ENCODE measurements around the gene TRIP13. TPM values are rescaled to one million over a fixed set of nuclear protein-coding genes. Genes with fewer than 3 reads are reported as not detected.
A peak's percentile ranks its signal among the peaks of the same experiment; 100 is the strongest.

TRIP13 gene
- total RNA-seq, 1 experiment from 2014 or later: 45.9 TPM

DNA sequence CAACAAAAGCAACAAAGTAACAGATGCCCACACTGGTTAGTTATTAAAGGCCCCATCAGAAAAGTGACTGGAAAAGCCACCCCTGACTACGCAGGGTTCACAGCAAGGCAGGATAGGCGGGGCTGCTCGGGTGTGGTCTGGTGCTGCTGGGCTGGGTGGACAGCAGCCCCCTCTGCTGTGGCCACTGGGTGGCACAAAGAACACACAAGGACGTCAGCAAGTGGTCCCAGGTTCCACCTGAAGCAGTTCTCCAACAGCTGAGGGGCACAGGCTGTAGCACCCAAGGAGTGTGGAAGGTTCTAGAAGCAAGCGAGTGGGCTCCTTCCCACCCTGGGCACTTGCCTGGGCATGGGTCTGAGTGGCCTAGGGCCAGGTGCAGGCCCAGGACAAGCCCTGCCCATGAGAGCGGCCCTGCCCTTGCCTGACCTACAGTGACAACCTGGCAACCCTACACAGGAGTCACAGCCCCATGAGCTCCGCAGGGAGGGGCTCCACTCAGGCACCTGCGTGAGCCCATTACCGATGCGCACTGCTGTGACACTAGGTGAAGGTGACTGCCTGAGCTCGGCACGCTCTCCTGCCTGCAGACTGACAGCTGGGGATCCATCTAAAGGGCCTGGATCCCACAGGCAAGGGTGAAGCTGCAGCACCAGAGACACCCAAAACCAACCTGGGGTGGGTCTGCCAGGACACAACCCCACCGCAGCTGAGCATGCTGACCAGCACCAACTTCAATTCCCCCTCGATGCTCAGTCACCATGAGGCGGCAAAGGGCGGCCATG is 8.1 kb upstream of the TRIP13 start:
- DNase-seq (ENCODE audit: low read depth, low spot score) (no peak), ATAC-seq (peak; percentile 56)
- in situ Hi-C loops (cut with HindIII; ENCODE audit: low pct_unique_long_range_greater_than_20kb, low sequenced_read_pairs): no loop called here
- ChIA-PET CTCF (no interaction called here), POLR2A (no interaction called here)
- no peaks in the 10 kb centered on the region for H3K4me1 ChIP-seq (ENCODE audit: control insufficient read depth, insufficient read depth, low read length)
- no peak for TF ChIP-seq SIN3A (IDR thresholded peaks at IDR 0.05; ENCODE audit: borderline replicate concordance, insufficient read depth, low read depth, low read length)
- TF ChIP-seq, protein P1, sequence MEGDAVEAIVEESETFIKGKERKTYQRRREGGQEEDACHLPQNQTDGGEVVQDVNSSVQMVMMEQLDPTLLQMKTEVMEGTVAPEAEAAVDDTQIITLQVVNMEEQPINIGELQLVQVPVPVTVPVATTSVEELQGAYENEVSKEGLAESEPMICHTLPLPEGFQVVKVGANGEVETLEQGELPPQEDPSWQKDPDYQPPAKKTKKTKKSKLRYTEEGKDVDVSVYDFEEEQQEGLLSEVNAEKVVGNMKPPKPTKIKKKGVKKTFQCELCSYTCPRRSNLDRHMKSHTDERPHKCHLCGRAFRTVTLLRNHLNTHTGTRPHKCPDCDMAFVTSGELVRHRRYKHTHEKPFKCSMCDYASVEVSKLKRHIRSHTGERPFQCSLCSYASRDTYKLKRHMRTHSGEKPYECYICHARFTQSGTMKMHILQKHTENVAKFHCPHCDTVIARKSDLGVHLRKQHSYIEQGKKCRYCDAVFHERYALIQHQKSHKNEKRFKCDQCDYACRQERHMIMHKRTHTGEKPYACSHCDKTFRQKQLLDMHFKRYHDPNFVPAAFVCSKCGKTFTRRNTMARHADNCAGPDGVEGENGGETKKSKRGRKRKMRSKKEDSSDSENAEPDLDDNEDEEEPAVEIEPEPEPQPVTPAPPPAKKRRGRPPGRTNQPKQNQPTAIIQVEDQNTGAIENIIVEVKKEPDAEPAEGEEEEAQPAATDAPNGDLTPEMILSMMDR (IDR thresholded peaks at IDR 0.05): no peak
- no peak for TF ChIP-seq POLR2AphosphoS5 (IDR thresholded peaks at IDR 0.05; ENCODE audit: low read depth, low read length)
- TF ChIP-seq, protein P2, sequence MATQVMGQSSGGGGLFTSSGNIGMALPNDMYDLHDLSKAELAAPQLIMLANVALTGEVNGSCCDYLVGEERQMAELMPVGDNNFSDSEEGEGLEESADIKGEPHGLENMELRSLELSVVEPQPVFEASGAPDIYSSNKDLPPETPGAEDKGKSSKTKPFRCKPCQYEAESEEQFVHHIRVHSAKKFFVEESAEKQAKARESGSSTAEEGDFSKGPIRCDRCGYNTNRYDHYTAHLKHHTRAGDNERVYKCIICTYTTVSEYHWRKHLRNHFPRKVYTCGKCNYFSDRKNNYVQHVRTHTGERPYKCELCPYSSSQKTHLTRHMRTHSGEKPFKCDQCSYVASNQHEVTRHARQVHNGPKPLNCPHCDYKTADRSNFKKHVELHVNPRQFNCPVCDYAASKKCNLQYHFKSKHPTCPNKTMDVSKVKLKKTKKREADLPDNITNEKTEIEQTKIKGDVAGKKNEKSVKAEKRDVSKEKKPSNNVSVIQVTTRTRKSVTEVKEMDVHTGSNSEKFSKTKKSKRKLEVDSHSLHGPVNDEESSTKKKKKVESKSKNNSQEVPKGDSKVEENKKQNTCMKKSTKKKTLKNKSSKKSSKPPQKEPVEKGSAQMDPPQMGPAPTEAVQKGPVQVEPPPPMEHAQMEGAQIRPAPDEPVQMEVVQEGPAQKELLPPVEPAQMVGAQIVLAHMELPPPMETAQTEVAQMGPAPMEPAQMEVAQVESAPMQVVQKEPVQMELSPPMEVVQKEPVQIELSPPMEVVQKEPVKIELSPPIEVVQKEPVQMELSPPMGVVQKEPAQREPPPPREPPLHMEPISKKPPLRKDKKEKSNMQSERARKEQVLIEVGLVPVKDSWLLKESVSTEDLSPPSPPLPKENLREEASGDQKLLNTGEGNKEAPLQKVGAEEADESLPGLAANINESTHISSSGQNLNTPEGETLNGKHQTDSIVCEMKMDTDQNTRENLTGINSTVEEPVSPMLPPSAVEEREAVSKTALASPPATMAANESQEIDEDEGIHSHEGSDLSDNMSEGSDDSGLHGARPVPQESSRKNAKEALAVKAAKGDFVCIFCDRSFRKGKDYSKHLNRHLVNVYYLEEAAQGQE (IDR thresholded peaks at IDR 0.05; ENCODE audit: insufficient read depth in 1 of 2, low read depth in 2 of 2, low read length in 1 of 2): no peak
- TF ChIP-seq TCF7L2 (IDR thresholded peaks at IDR 0.05; ENCODE audit: low read depth, low read length): no peak
- intact Hi-C loops (cut with micrococcal nuclease; ENCODE audit: unreplicated experiment): no loop called here
- H3K4me3 ChIP-seq (ENCODE audit: low read depth in 2 of 2, low read length in 2 of 2): no peak overlapping the region
- no peaks in the 10 kb centered on the region for H3K27me3 ChIP-seq (ENCODE audit: control insufficient read depth, insufficient read depth, low read length)
- H3K36me3 ChIP-seq (ENCODE audit: control insufficient read depth, insufficient read depth, low read length): peaks cover 23% of the 10 kb centered on the region
- BruUV-seq (replicated peaks): no TSS peak
- no peaks in the 10 kb centered on the region for H3K9me3 ChIP-seq (ENCODE audit: control insufficient read depth, insufficient read depth, low read depth, low read length)
- H3K27ac ChIP-seq (ENCODE audit: low read length): no peak overlapping the region

DNA sequence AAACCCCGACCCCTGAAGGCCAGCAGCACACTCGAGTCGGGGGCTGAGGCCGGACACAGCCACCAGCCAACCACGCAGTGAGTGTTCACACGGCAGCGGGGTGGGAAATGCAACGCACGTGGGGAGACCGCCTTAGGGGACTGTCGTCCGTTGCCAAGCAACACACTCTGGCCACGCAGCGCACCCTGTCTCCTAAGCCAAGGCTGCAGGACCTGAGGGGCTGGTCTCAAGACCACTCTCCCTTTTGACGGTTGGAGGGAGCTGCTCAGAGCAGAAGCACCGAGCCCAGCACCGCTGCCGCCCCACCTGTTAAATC is 7.6 kb upstream of the TRIP13 start:
- Histone ChIP-seq H3K27ac (ENCODE audit: low read length) (no peak overlapping the region), H3K27me3 (ENCODE audit: control insufficient read depth, insufficient read depth, low read length) (no peaks in the 10 kb centered on the region), H3K4me3 (ENCODE audit: low read depth in 2 of 2, low read length in 2 of 2) (no peak overlapping the region), H3K36me3 (ENCODE audit: control insufficient read depth, insufficient read depth, low read length) (peaks cover 27% of the 10 kb centered on the region), H3K4me1 (ENCODE audit: control insufficient read depth, insufficient read depth, low read length) (no peaks in the 10 kb centered on the region), H3K9me3 (ENCODE audit: control insufficient read depth, insufficient read depth, low read depth, low read length) (no peaks in the 10 kb centered on the region)
- BruUV-seq (replicated peaks): no TSS peak
- ChIA-PET POLR2A (no interaction called here), CTCF (no interaction called here)
- in situ Hi-C loops (cut with HindIII; ENCODE audit: low pct_unique_long_range_greater_than_20kb, low sequenced_read_pairs): no loop called here
- ATAC-seq (peak; percentile 15; the same call in 1 of the 2 replicates), DNase-seq (ENCODE audit: low read depth, low spot score) (no peak)
- intact Hi-C loops (cut with micrococcal nuclease; ENCODE audit: unreplicated experiment): no loop called here
- TF ChIP-seq, protein P2 (IDR thresholded peaks at IDR 0.05; ENCODE audit: insufficient read depth in 1 of 2, low read depth in 2 of 2, low read length in 1 of 2): no peak
- no peak for TF ChIP-seq TCF7L2 (IDR thresholded peaks at IDR 0.05; ENCODE audit: low read depth, low read length)
- no peak for TF ChIP-seq SIN3A (IDR thresholded peaks at IDR 0.05; ENCODE audit: borderline replicate concordance, insufficient read depth, low read depth, low read length)
- TF ChIP-seq POLR2AphosphoS5 (IDR thresholded peaks at IDR 0.05; ENCODE audit: low read depth, low read length): no peak
- TF ChIP-seq, protein P1 (IDR thresholded peaks at IDR 0.05): no peak

Measured in Panc1 (cell line).